ENCODE data around the gene ARHGEF4. TPM values are rescaled to one million over a fixed set of nuclear protein-coding genes. Genes with fewer than 3 reads are reported as not detected.

The ARHGEF4 gene
- total and polyA plus RNA-seq, 2 donors (not counting 3 experiments of a cell fraction or from before 2014, with no cell fraction given): not detected

DNA sequence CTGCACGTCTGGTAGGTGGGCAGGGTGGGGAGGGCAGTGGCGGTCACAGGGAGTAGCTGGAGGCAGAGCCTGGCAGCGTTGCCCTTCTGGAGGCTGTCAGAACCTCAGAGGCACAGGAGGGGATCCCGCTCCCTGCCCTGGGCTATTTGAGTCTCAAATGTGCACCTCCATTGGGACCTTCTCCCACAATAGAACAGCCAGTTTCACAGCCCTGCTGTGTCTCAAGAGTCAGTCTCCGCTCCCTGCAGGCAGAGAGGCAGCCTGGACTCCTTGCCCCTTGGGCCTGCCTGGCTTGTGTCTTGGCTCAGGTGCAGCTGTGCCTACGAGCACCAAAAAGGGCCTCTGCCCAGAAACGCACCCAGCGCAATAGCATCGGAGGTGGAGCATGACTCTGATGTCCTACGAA, 199.1 kb downstream of the ARHGEF4 start:
- Histone ChIP-seq H3K9me1 (replicated peaks; ENCODE audit: control insufficient read depth, extremely low read depth, insufficient read depth, low read length) (no peaks in the 10 kb centered on the region), H3K4me2 (ENCODE audit: insufficient read depth, low read length) (no peak overlapping the region), H3K4me1 (ENCODE audit: control insufficient read depth, extremely low read depth, insufficient read depth, low read length) (no peaks in the 10 kb centered on the region), H2AFZ (ENCODE audit: low read depth, low read length) (no peak overlapping the region), H3K9me3 (replicated peaks; ENCODE audit: control insufficient read depth, insufficient read depth, low read length) (no peaks in the 10 kb centered on the region), H3K9ac (replicated peaks; ENCODE audit: extremely low read depth, insufficient read depth, low read length) (no peak overlapping the region), H3K27ac (ENCODE audit: insufficient read depth, low read depth, low read length) (no peak overlapping the region), H3K4me3 (replicated peaks in 1 of 3; ENCODE audit: insufficient read depth in 1 of 3, low read depth in 1 of 3, low read length in 3 of 3) (no peak overlapping the region), H4K20me1 (replicated peaks; ENCODE audit: control insufficient read depth, extremely low read depth, insufficient read depth, low read length) (no peaks in the 10 kb centered on the region), H3K27me3 (ENCODE audit: control insufficient read depth in 2 of 2, insufficient read depth in 2 of 2, low read length in 2 of 2) (peaks cover 49 to 55% of the 10 kb centered on the region in 2 experiments), H3K79me2 (ENCODE audit: control insufficient read depth, insufficient read depth, low read length) (no peaks in the 10 kb centered on the region), H3K36me3 (ENCODE audit: control insufficient read depth in 2 of 2, extremely low read depth in 1 of 2, insufficient read depth in 2 of 2, low read length in 2 of 2) (no peaks in the 10 kb centered on the region)
- intact Hi-C loops (cut with micrococcal nuclease) (no loop called here), dilution Hi-C loops (cut with MboI; ENCODE audit: extremely low pct_ligation_motif_present, low sequenced_read_pairs) (no loop called here)
- FAIRE-seq: no peak
- CTCF ChIA-PET: no interaction called here
- POLR2A ChIA-PET: no interaction called here
- no peak for TF ChIP-seq JUN (IDR thresholded peaks at IDR 0.05; ENCODE audit: borderline replicate concordance, insufficient read depth, insufficient read length, low read depth)
- no peak for TF ChIP-seq MYC (IDR thresholded peaks at IDR 0.05; ENCODE audit: low read depth, low read length)
- TF ChIP-seq POLR2A (IDR thresholded peaks at IDR 0.05; ENCODE audit: low read depth, low read length): no peak
- TF ChIP-seq GATA2 (IDR thresholded peaks at IDR 0.05; ENCODE audit: insufficient read depth, insufficient read length, low read depth, low read length): no peak
- TF ChIP-seq, protein P1, sequence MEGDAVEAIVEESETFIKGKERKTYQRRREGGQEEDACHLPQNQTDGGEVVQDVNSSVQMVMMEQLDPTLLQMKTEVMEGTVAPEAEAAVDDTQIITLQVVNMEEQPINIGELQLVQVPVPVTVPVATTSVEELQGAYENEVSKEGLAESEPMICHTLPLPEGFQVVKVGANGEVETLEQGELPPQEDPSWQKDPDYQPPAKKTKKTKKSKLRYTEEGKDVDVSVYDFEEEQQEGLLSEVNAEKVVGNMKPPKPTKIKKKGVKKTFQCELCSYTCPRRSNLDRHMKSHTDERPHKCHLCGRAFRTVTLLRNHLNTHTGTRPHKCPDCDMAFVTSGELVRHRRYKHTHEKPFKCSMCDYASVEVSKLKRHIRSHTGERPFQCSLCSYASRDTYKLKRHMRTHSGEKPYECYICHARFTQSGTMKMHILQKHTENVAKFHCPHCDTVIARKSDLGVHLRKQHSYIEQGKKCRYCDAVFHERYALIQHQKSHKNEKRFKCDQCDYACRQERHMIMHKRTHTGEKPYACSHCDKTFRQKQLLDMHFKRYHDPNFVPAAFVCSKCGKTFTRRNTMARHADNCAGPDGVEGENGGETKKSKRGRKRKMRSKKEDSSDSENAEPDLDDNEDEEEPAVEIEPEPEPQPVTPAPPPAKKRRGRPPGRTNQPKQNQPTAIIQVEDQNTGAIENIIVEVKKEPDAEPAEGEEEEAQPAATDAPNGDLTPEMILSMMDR (IDR thresholded peaks at IDR 0.05; ENCODE audit: extremely low read depth in 1 of 2, insufficient read depth in 1 of 2, low read depth in 1 of 2, low read length in 2 of 2): no peak
- TF ChIP-seq EZH2 (IDR thresholded peaks at IDR 0.05; ENCODE audit: borderline replicate concordance, low read depth, low read length, severe bottlenecking): no peak
- no peak for TF ChIP-seq FOS (IDR thresholded peaks at IDR 0.05; ENCODE audit: borderline replicate concordance, insufficient read depth, low read length)
- no peak for TF ChIP-seq POLR2AphosphoS5 (IDR thresholded peaks at IDR 0.05; ENCODE audit: insufficient read depth, low read depth, low read length)
- TF ChIP-seq MAX (IDR thresholded peaks at IDR 0.05; ENCODE audit: insufficient read depth, insufficient read length): no peak
- no peak for DNase-seq (ENCODE audit: low read depth, low spot score)
- no TSS peak for BruUV-seq (replicated peaks)

Data from endothelial cell of umbilical vein (primary cell).